HG02763 (cell line): ENCODE data around the gene POLR1D.

Experiments used
- ATAC-seq: cut with Tn5 transposase; IDR thresholded peaks from one replicate; pipeline ENCODE4 v1.9.1; 2021; ENCODE audit warnings: mild to moderate bottlenecking, moderate library complexity; ENCODE audit not compliant: unreplicated experiment

The POLR1D gene

GRCh38 chr13:27670861-27671260 is 49.2 kb downstream of the POLR1D start:
- ATAC-seq = no peak

- no peak for ATAC-seq
Measured at GRCh38 chr13:27672025-27672424, 50.3 kb downstream of the POLR1D start.
